NCI-H2107 treated with DMSO at 0.1 percent for 48 hours (cell line): ENCODE measurements around the gene TXNL4B.
A peak's percentile ranks its signal among the peaks of the same experiment; 100 is the strongest.
"Not testable (repeated sequence)": the region's sequence is repeated elsewhere in the genome, so short reads cannot be mapped to it uniquely, and the experiment has no call there.

Experiments
- DNase-seq: peaks from one replicate; lab custom pipeline; 2025; ENCODE audit not compliant: unreplicated experiment; lab: John Stamatoyannopoulos, UW

Gene TXNL4B

DNA sequence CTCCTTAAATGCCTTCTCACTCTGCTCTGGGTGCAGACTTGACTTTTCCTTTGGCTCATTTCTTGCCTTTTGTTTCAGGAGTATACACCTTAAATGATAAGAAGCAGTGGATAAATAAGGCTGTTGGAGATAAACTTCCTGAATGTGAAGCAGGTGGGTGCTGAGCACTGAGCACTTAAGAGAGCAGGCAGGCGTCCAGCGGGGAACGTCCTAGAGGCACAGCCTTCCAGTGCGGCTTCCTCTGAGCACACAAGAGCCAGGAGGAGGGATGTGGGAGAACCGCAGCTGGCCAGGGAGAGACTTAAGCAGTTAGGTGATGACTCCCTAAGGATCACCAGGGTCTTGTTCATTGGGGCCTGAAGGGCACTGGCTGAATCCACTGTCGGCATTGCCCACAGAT, 18.4 kb downstream of the TXNL4B start:
- DNase-seq, result not testable (repeated sequence)

DNA sequence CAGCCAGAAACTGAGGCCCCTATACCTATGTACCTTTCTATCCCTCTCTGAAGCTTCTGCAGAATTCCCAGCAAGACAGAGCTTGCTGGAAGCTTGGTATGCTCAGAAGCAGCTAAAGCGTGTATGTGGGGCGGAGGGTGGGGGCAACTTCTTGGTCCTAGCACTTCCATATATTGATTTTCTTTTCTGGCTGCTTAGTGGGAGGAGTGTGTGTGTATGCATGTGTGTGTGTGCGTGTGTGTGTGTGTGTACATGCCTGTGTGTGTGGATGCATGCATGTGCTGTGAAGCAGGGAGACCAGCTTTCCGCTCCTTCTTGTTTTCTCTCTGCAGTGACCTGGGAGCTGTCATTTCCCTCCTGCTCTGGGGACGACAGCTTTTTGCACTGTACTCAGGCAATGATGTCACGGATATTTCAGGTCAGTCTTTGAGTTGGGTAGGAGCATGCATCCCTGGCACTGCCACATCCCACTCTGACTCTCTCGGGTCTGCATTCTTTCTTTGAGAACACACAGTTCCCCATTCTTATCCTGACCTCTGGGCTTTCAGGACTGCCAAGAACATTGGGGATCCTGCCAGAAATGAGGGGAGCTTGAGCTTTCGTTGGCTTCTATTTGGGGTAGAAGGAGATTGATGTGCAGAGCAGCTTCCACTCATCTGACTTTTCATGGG, 19.7 kb downstream of the TXNL4B start:
- no peak for DNase-seq

DNA sequence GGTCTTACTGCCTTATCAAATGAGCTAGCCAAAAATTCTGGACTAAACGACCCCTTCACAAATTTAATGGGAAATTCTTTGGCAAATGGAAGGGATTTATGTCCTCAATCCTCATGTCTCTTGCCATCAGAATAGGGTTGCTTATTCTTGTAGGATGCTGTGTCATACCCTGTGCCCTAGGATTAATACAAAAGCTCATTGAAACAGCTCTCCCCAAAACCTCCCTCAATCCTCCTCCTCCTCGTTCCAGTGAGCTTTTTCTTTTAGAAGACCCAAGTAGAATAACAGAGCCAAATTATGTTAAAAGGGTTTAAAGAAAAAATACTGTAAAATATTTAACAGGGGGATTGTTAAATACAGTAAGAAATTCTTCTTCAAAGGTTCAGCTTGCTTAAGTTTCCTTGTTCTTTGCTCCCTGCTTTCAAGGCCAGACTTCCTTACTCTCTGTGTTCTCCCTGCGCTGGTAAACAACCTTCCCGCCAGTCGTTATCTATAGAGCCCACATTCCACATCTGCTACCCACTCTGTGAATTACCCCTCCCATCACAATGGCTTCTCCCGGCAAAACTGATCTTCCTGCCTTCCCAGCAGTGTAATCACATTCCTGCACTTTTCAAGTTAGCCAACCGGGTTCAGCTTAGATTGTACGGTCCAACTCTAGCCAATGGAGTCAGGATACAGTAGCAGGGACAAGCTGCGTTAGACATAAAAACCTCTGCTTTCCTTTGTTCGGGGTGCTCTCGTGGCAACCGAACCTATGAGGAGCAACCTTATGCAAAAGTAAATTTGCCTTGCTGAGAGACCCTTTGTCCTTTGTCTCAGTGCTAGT, 20.7 kb downstream of the TXNL4B start:
- DNase-seq, result no peak

DNA sequence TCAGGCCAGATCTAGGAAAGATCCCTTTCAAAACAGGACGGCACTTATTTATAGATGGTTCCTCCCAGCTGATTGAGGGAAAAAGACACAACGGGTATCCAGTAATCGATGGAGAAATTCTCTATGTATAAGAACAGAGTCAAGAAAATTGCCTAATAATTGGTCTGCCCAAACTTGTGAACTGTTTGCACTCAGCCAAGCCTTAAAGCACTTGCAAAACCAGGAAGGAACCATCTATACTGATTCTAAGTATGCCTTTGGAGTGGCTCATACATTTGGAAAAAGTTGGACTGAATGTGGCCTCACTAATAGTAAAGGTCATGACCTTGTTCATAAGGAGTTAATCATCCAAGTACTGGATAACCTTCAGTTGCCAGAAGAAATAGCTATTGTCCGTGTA, 24.5 kb downstream of the TXNL4B start:
- no peak for DNase-seq

DNA sequence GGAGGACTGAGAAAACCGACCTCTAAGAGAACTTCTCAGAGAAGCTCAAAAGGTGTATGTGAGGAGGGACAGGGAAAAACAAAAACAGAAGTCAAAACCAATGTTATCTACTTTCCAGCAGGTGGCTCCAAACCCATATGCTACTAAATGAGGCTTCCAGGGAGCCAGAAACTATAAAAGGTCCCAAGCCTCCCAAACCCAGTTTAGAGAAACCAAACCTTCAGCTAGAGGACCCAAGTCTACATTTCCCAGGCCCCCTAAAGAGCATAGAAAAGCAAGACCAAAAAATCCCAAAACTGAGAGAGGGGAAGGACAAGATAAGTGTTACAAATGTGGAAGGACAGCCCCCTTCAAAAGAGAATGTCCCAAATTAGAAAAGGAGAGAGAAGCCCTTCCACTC, 26.7 kb downstream of the TXNL4B start:
- DNase-seq, result peak; percentile 39

DNA sequence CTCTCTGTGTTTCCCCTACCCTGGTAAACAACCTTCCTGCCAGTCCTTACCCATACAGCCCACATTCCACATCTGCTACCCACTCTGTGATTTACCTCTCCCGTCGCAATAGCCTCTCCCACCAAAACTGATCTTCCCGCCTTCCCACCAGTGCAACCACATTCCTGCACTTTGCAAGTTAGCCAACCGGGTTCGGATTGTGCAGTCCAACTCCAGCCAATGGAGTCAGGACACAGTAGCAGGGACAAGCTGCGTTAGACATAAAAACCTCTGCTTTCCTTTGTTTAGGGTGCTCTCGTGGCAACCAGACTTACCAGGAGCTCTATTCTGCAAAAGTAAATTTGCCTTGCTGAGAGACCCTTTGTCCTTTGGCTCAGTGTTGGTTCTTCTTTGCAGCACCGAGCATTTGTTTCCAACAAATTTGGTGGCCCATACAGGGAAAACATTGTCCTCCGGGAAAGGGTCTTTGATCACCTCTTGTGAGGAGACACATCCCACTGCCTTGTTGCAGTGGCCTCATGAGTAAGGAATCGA, 29.0 kb downstream of the TXNL4B start:
- no peak for DNase-seq

DNA sequence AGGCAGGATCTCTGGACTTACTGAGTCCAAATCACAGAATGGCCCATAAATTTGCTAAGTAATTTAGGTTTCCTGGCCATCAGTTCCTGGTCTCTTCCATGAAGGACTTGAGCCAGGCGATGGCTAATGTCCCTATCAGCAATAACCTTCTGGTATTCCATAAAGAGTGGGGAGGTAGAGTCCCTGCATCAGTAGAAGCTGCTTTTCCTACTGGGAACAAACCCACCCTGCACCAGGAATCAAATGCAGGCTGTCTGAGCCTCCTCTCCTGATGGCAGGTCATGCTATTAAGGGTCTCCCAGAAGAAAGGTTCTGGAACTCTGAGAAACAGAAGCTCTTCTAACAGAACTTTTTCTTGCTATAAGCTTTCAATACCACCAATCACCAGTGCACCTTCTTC, 31.9 kb downstream of the TXNL4B start:
- no peak for DNase-seq

DNA sequence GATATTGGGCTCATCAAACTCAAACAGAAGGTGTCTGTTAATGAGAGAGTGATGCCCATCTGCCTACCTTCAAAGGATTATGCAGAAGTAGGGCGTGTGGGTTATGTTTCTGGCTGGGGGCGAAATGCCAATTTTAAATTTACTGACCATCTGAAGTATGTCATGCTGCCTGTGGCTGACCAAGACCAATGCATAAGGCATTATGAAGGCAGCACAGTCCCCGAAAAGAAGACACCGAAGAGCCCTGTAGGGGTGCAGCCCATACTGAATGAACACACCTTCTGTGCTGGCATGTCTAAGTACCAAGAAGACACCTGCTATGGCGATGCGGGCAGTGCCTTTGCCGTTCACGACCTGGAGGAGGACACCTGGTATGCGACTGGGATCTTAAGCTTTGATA, 33.0 kb downstream of the TXNL4B start:
- DNase-seq, result no peak

DNA sequence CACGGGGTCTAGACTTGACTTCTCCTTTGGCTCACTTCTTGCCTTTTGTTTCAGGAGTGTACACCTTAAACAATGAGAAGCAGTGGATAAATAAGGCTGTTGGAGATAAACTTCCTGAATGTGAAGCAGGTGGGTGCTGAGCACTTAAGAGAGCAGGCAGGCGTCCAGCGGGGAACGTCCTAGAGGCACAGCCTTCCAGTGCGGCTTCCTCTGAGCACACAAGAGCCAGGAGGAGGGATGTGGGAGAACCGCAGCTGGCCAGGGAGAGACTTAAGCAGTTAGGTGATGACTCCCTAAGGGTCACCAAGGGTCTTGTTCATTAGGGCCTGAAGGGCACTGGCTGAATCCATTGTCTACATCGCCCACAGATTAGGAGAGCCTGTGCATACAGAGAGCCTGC, 34.4 kb downstream of the TXNL4B start:
- not testable (repeated sequence) for DNase-seq

DNA sequence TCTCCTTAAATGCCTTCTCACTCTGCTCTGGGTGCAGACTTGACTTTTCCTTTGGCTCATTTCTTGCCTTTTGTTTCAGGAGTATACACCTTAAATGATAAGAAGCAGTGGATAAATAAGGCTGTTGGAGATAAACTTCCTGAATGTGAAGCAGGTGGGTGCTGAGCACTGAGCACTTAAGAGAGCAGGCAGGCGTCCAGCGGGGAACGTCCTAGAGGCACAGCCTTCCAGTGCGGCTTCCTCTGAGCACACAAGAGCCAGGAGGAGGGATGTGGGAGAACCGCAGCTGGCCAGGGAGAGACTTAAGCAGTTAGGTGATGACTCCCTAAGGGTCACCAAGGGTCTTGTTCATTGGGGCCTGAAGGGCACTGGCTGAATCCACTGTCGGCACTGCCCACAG, 36.1 kb downstream of the TXNL4B start:
- DNase-seq, result not testable (repeated sequence)

DNA sequence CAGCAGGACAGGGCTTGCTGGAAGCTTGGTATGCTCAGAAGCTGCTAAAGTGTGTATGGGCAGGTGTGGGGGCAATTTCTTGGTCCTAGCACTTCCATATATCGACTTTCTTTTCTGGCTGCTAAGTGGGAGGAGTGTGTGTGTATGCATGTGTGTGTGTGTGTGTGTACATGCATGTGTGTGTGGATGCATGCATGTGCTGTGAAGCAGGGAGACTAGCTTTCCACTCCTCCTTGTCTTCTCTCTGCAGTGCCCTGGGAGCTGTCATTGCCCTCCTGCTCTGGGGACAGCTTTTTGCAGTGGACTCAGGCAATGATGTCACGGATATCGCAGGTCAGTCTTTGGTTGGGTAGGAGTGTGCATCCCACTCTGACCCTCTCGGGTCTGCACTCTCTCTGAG, 37.5 kb downstream of the TXNL4B start:
- DNase-seq, result no peak

DNA sequence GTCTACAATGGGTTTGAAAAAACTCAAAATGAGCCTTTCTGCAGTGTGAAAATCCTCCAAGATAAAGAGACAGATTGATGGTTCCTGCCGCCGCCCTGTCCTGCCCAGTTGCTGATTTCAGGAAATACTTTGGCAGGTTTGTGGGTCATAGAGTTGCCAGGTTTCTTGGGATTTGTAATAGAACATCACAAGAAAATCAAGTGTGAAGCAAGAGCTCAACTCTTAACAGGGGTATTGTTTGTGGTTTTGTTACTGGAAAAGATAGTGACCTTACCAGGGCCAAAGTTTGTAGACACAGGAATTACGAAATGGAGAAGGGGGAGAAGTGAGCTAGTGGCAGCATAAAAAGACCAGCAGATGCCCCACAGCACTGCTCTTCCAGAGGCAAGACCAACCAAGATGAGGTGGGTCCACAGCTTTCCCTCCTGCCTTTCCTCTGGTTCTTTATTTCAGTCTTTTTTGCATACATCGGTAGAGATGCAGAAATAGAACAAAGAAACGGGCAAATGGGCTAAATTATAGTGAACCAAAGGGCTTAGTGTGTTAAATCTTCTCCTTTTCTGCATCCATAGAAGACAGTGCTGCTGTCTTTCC, 39.1 kb downstream of the TXNL4B start, which contains the start of gene HP:
Gene HP (plus strand): TSS at position 252 of the 594 bp plus-strand sequence. CDS start 148 bp downstream, at position 400.
- DNase-seq, result not testable (repeated sequence)

DNA sequence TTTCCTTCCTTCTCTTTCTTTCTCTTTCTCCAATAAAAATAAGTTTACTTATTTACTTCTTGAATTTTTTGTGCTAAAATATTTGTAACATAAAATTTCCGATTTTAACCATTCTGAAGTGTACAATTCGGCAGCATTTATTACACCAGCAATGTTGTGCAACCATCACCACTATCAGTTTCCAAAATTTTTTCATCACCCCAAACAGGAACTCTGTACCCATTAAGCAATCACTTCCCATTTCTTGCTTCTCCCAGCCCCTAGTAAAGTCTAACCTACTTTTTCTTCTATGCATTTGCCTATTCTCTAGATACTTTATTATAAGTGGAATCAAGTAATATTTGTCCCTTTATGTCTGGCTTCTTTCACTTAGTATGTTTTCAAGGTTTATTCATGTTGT, 41.6 kb downstream of the TXNL4B start:
- no peak for DNase-seq

DNA sequence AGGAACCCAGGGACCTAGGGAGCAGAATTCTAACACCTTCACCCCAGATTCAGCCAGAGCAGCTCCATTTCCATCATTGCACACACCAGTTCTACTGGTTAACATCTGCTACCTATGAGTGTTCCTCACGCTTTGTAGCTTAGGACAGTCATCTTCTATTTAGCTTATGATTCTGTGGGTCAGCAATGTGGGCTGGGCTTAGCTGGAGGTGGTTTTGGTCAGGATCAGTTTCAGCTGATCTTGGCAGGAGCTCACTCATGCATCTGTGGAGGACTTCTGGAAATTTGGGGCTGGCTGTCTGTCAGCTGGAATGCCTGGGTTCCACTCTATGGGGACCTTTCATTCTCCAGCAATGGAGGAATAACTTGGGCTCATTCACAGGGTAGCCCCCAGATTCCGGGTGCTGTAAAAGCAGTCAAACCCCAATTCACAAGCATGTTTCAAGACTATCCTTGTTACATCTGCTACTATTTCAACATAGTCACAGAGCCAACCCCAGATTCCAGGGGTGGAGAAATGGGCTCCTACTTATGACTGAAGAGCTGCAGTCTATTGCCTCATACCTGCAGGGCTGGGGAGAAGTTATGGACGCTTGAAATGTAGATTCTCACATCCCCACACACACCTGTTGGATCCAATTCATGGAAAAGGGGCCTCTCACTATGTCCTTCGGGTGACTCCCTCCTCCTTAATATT, 42.5 kb downstream of the TXNL4B start:
- no peak for DNase-seq

DNA sequence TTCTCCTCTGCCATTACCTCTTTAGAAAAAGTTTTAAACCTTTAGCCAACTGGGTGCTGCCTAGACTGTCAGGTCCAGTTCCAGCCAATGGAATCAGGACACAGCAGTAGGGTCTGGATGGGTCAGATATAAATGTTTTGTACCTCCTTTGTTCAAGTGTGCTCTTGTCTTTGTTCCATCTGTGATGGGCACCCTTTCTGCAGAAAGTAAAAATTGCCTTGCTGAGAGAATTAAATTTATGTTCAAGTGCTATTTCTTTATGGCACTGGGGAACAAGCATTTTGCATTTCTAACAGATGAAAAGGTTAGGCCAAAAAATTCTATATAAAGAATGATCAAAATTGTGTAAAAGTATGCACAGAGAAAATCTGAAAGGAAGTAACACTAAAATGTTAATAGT, 44.3 kb downstream of the TXNL4B start:
- no peak for DNase-seq

DNA sequence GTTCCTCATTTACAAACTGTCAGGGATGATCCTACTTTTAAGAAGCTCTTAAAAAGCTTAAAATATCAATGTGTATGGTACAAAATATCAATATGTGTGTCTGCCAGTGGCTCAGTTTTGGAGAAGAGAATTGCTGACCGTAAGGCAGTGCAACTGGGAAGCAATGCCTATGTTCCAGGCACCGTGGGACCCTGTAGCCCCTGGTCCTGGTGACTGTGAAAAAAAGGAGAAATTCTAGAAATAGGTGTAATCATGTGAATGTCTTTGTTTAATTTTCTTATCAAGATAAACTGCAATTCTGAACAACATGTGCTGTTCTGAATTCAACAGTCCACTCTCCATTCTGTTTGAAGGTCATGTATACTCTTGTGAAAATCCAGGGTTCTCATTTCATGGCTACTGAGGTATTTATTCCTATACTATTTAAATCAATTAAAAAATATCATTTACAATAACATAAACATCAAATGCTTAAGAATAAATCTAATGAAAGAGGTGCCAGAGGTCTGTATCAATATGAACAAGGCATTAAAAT, 48.5 kb downstream of the TXNL4B start:
- no peak for DNase-seq

DNA sequence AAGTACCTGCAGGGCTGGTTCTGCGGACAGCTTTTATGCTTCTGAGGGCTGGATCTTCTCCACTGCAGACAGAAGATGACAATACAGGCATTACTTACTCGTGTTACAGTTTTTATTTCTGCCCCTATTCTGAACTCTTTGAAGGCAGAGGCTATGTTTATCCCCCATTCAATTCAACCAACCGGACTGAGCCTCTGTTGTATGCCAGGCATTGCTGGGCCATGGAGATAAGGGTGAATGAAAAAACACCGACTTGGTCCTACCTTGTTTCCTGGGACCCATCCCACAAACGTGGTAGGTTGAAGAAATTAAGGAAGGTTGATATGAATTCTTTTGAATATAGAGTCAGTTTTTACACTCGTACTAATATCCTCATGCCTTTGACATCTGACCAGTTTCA, 49.1 kb downstream of the TXNL4B start:
- no peak for DNase-seq

DNA sequence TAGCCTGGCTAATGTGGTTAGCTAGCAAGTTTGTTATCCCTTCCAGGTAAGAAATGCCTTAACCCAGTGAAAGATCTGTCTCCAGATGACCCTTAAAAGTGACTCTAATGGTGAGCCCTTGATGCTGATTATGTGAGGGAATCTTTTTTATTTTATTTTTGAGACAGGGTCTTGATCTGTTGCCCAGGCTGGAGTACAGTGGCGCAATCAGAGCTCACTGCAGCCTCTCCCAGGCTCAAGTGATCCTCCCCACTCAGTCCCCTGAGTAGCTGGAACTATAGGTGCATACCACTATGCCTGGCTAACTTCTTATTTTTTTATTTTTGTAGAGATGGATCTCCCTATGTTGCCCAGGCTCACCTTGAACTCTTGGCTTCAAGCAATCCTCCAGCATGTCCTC, 49.9 kb downstream of the TXNL4B start:
- no peak for DNase-seq

DNA sequence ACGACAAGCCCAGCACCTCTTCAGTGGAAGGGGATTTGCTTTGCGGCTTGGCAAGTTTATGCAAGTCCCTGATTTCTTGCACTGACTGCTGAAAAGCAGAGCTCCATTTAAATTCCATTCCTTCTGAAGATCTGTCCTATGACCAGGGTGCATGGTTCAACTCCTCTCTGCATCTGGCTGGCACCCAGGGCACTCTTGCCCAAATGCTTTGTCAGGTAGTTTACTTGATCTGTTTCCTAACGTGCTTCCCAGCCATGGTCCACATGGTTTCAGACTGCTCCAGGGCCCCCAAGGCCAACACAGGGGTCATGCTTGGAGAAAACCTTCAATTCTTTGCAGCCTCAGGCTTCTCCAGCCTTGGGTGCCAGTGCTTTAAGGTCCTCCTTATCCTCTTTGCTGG, 50.4 kb downstream of the TXNL4B start:
- DNase-seq, result no peak

DNA sequence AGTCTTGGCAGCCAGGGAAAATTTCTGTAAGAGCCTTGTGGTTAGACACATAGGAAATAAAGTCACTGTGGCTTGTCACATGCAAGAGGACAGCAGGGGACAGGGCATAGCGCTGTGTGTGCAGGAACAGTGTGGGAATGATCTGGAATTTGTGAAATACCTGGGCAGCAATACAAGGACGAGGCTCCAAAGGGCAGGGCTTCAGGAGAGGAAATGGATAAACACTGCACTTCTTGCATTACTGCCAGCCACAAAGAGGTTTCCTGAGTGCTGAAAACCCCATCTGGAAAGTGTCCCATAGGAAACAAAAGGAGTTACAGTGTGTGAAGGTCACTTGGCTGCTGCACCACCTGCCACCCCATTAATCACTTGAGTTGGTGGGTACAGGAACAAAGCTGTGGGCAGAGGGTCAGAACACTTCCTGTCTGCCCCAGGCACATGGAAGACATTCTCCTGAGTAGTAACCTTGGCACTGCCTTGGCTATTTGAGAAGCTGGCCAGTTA, 51.2 kb downstream of the TXNL4B start:
- DNase-seq, result peak; percentile 28

DNA sequence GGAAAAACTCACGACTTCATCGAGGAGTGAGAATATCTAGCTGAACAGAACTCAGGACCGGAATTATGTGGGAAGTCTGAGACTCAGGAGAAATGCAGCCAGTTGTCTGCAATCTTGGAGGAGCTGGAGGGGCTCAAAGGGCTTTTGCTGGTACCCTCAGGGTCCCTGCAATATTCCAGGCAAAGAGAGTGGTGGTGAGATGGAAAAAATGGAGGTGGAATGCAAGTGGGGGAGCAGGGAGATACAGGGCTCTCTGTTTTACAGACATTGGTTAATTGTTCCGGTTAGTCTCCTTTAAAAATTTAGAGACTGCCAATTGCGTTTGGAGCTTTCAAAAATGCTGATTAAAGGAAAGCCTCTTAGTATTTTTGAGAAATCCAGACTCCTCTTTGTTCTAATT, 57.3 kb downstream of the TXNL4B start:
- no peak for DNase-seq
